ENCODE measurements around the gene MTHFD2. TPM values are rescaled to one million over a fixed set of nuclear protein-coding genes. Genes with fewer than 3 reads are reported as not detected.

The MTHFD2 gene
- total RNA-seq, 1 donor from 2014 or later, result 62.2 TPM

GRCh38 chr2:74162951-74163350 is 35.5 kb upstream of the MTHFD2 start:
- no peak overlapping the region for H3K4me3 ChIP-seq
- DNase-seq (no peak), ATAC-seq (no peak)
- H3K27ac ChIP-seq, result no peak overlapping the region
- no peaks in the 10 kb centered on the region for H3K4me1 ChIP-seq
- intact Hi-C loops (cut with DNase I), result no loop called here
- H3K27me3 ChIP-seq, result no peaks in the 10 kb centered on the region
- no peak for TF ChIP-seq CTCF (IDR thresholded peaks at IDR 0.05)
- no peaks in the 10 kb centered on the region for H3K9me3 ChIP-seq
- H3K36me3 ChIP-seq, result peaks cover 100% of the 10 kb centered on the region

- peaks cover 100% of the 10 kb centered on the region for H3K36me3 ChIP-seq
- no peaks in the 10 kb centered on the region for H3K4me1 ChIP-seq
- no peaks in the 10 kb centered on the region for H3K27me3 ChIP-seq
- H3K4me3 ChIP-seq, result no peak overlapping the region
- intact Hi-C loops (cut with DNase I), result no loop called here
- no peak overlapping the region for H3K27ac ChIP-seq
- ATAC-seq (no peak), DNase-seq (no peak)
- no peaks in the 10 kb centered on the region for H3K9me3 ChIP-seq
- no peak for TF ChIP-seq CTCF (IDR thresholded peaks at IDR 0.05)
These were observed 33.7 kb upstream of the MTHFD2 start for GRCh38 chr2:74164761-74165160.

- ATAC-seq (no peak), DNase-seq (no peak)
- intact Hi-C loops (cut with DNase I), result no loop called here
- TF ChIP-seq CTCF (IDR thresholded peaks at IDR 0.05), result no peak
- Histone ChIP-seq H3K9me3 (no peaks in the 10 kb centered on the region), H3K36me3 (peaks cover 91% of the 10 kb centered on the region), H3K4me1 (no peaks in the 10 kb centered on the region), H3K27me3 (no peaks in the 10 kb centered on the region), H3K4me3 (no peak overlapping the region), H3K27ac (no peak overlapping the region)
These were observed 29.7 kb upstream of the MTHFD2 start for GRCh38 chr2:74168739-74169138.

GRCh38 chr2:74174909-74175308 is 23.5 kb upstream of the MTHFD2 start:
- no peak for ATAC-seq
- DNase-seq, result no peak
- no peak overlapping the region for H3K27ac ChIP-seq
- intact Hi-C loops (cut with DNase I), result no loop called here
- H3K27me3 ChIP-seq, result no peaks in the 10 kb centered on the region
- no peak overlapping the region for H3K4me3 ChIP-seq
- TF ChIP-seq CTCF (IDR thresholded peaks at IDR 0.05), result no peak
- H3K9me3 ChIP-seq, result no peaks in the 10 kb centered on the region
- H3K4me1 ChIP-seq, result peaks cover 26% of the 10 kb centered on the region
- peaks cover 29% of the 10 kb centered on the region for H3K36me3 ChIP-seq

- peaks cover 30% of the 10 kb centered on the region for H3K4me1 ChIP-seq
- intact Hi-C loops (cut with DNase I), result no loop called here
- DNase-seq, result no peak
These were observed 20.7 kb upstream of the MTHFD2 start for GRCh38 chr2:74177696-74178095.

More at GRCh38 chr2:74177696-74178095, 20.7 kb upstream of the MTHFD2 start:
- TF ChIP-seq CTCF (IDR thresholded peaks at IDR 0.05), result no peak
- Histone ChIP-seq H3K36me3 (peaks cover 1% of the 10 kb centered on the region), H3K27me3 (no peaks in the 10 kb centered on the region), H3K4me3 (peak overlapping the region; percentile 79), H3K9me3 (no peaks in the 10 kb centered on the region), H3K27ac (peak overlapping the region; percentile 92)
- ATAC-seq, result no peak

Data from upper lobe of right lung (tissue), 1 donor.